MM.1S (cell line): ENCODE results near the gene TRIM29.

Experiments used
- DNase-seq: peaks from one replicate; pipeline ENCODE4 v3.0.0-alpha.2; 2015
- H2AFZ ChIP-seq: fragments of 300-600 bp; sonication (generic); 2 replicates; pipeline ENCODE4 v1.6.0; 2016; ENCODE audit warnings: antibody characterized with exemption, low read length
- H3F3A ChIP-seq: fragments of 300-600 bp; sonication (generic); 2 replicates; pipeline ENCODE4 v1.6.1; 2016; ENCODE audit warnings: mild to moderate bottlenecking, antibody characterized with exemption, low read length, moderate library complexity, mixed read lengths; ENCODE audit not compliant: insufficient read depth
- H3K27ac ChIP-seq: fragments of 300-600 bp; sonication (generic); 2 replicates; pipeline ENCODE4 v1.5.1; 2016; ENCODE audit warnings: mild to moderate bottlenecking, low read length
- H3K27me3 ChIP-seq: fragments of 300-600 bp; sonication (generic); replicated peaks from 2 replicates; pipeline ENCODE4 v1.6.0; 2016; ENCODE audit warnings: low read length; ENCODE audit not compliant: insufficient read depth
- H3K36me3 ChIP-seq: fragments of 300-600 bp; sonication (generic); replicated peaks from 2 replicates; pipeline ENCODE4 v1.6.1; 2016; ENCODE audit warnings: mild to moderate bottlenecking, low read length, mixed read lengths; ENCODE audit not compliant: insufficient read depth
- H3K4me1 ChIP-seq: fragments of 300-600 bp; sonication (generic); 2 replicates; pipeline ENCODE4 v1.6.1; 2016; ENCODE audit warnings: low read length, mixed read lengths
- H3K4me2 ChIP-seq: fragments of 300-600 bp; sonication (generic); 2 replicates; pipeline ENCODE4 v1.6.0; 2016; ENCODE audit warnings: low read depth, low read length
- H3K4me3 ChIP-seq: fragments of 300-600 bp; sonication (generic); 2 replicates; pipeline ENCODE4 v1.5.1; 2016; ENCODE audit warnings: low read length, mixed read lengths
- H3K79me2 ChIP-seq: fragments of 300-600 bp; sonication (generic); 2 replicates; pipeline ENCODE4 v1.6.1; 2016; ENCODE audit warnings: mixed run types, low read length, mixed read lengths
- H3K9ac ChIP-seq: fragments of 300-600 bp; sonication (generic); 2 replicates; pipeline ENCODE4 v1.6.1; 2016; ENCODE audit warnings: low read length, mixed read lengths
- H3K9me2 ChIP-seq: fragments of 300-600 bp; sonication (generic); replicated peaks from 2 replicates; pipeline ENCODE4 v1.6.1; 2016; ENCODE audit warnings: mild to moderate bottlenecking, low read length, mixed read lengths; ENCODE audit not compliant: insufficient read depth
- H3K9me3 ChIP-seq: fragments of 300-600 bp; sonication (generic); replicated peaks from 2 replicates; pipeline ENCODE4 v1.6.1; 2016; ENCODE audit warnings: mild to moderate bottlenecking, low read length, mixed read lengths; ENCODE audit not compliant: insufficient read depth
- H4K20me1 ChIP-seq: fragments of 300-600 bp; sonication (generic); 2 replicates; pipeline ENCODE4 v1.6.1; 2016; ENCODE audit warnings: mild to moderate bottlenecking, low read length, moderate library complexity, mixed read lengths; ENCODE audit not compliant: insufficient read depth
- CTCF ChIP-seq: fragments of 300-600 bp; sonication (generic); IDR thresholded peaks from 2 replicates; pipeline ENCODE4 v1.5.1; 2016; ENCODE audit warnings: antibody characterized with exemption, low read length, mixed read lengths
- EZH2 ChIP-seq: fragments of 300-600 bp; sonication (generic); optimal IDR thresholded peaks from 2 replicates; pipeline ENCODE3; 2017; ENCODE audit warnings: low read depth, mild to moderate bottlenecking, antibody characterized with exemption, low read length, mixed read lengths
- EZH2phosphoT487 ChIP-seq: fragments of 300-600 bp; sonication (generic); IDR thresholded peaks from 2 replicates; pipeline ENCODE4 v1.6.1; 2018; ENCODE audit warnings: antibody characterized with exemption, low read length

The TRIM29 gene

DNA sequence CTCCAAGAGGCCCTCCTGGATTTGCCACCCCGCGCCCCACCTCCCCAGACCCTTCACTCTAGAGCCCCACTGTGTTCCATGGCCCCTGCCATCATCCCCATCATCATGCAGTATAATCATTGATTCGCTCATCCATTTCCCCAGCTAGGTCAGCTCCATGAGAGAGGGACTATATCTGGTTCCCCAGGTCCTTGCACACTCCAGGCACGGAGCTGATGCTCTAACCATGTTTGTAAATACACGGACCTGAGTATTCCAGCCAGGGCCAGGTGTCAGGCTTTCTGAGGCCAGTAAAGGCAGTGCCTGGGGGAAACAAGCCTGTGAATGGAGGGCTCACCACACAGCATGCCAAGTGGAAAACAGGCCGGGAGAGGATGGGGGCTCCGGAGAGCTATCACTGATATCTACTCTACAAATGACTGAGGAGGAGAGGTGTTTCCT lies 45.8 kb upstream of the TRIM29 start:
- no peaks in the 10 kb centered on the region for H3K4me1 ChIP-seq
- no peak for DNase-seq

DNA sequence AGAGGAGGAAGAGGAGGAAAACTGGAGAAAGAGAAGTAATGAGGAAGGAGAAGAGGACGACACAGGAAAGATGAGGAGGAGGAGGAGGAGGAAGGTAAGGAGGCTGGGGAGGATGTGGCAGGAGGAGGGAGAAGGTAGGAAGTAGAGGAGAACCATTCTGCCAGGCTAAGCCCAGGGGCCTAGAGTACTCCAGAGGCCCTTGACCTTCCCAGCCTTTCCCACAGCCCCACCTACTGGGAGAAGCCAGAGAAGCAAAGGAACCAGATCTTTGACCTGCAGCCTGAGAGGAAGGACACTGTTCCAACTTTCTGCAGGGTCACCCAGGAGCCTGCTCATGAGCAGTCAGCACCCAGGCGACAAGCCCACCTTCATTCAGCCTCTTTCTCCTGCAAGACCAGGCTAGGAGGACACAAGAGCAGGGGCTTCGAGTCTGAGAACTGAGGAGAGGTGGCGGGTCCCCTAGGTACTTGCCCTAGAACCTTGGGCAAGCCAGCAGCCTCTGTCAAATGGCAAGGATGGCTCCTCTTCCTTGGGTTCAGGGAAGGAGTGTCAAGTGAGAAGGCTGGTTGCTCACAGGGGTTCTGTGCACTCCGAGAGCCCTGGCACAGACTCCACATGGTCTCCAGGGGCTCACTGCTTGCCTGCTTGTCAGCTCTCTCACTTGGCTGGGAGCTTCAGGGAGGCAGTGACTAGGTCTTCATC lies 45.0 kb upstream of the TRIM29 start:
- H3K9me2 ChIP-seq = no peaks in the 10 kb centered on the region
- no peak overlapping the region for H3K27ac ChIP-seq
- no peaks in the 10 kb centered on the region for H3K79me2 ChIP-seq
- no peaks in the 10 kb centered on the region for H3K9me3 ChIP-seq
- H3K4me3 ChIP-seq = no peak overlapping the region
- no peak overlapping the region for H3K4me2 ChIP-seq
- TF ChIP-seq CTCF (peak; percentile 28), EZH2phosphoT487 (no peak)
- H2AFZ ChIP-seq = no peak overlapping the region
- no peaks in the 10 kb centered on the region for H4K20me1 ChIP-seq
- H3K36me3 ChIP-seq = no peaks in the 10 kb centered on the region
- DNase-seq = no peak
- H3K9ac ChIP-seq = no peak overlapping the region
- H3F3A ChIP-seq = no peaks in the 10 kb centered on the region
- H3K27me3 ChIP-seq = peaks cover 4% of the 10 kb centered on the region; the same call in 1 of the 2 replicates
- no peaks in the 10 kb centered on the region for H3K4me1 ChIP-seq

More for the DNA sequence above, 45.8 kb upstream of the TRIM29 start:
- H3K79me2 ChIP-seq = no peaks in the 10 kb centered on the region
- H2AFZ ChIP-seq = no peak overlapping the region
- peaks cover 4% of the 10 kb centered on the region; the same call in 1 of the 2 replicates for H3K27me3 ChIP-seq
- no peaks in the 10 kb centered on the region for H3K9me2 ChIP-seq
- no peak overlapping the region for H3K4me3 ChIP-seq
- no peak overlapping the region for H3K9ac ChIP-seq
- no peaks in the 10 kb centered on the region for H3K36me3 ChIP-seq
- no peak overlapping the region for H3K27ac ChIP-seq
- TF ChIP-seq CTCF (no peak), EZH2phosphoT487 (no peak), EZH2 (no peak)
- H3K9me3 ChIP-seq = no peaks in the 10 kb centered on the region
- H3K4me2 ChIP-seq = no peak overlapping the region
- no peaks in the 10 kb centered on the region for H3F3A ChIP-seq
- no peaks in the 10 kb centered on the region for H4K20me1 ChIP-seq

- Histone ChIP-seq H2AFZ (no peak overlapping the region), H3K27ac (no peak overlapping the region), H3K4me2 (no peak overlapping the region), H3F3A (no peaks in the 10 kb centered on the region), H3K4me1 (no peaks in the 10 kb centered on the region), H3K27me3 (peaks cover 4% of the 10 kb centered on the region; the same call in 1 of the 2 replicates), H4K20me1 (no peaks in the 10 kb centered on the region), H3K9me2 (no peaks in the 10 kb centered on the region), H3K4me3 (no peak overlapping the region), H3K79me2 (no peaks in the 10 kb centered on the region), H3K36me3 (no peaks in the 10 kb centered on the region), H3K9ac (no peak overlapping the region), H3K9me3 (no peaks in the 10 kb centered on the region)
- TF ChIP-seq EZH2 (no peak), CTCF (no peak), EZH2phosphoT487 (no peak)
- no peak for DNase-seq
Measured at GRCh38 chr11:120182372-120182771, 44.5 kb upstream of the TRIM29 start.
